Measurements from ENCODE around the gene CDIP1. TPM values are rescaled to one million over a fixed set of nuclear protein-coding genes. Genes with fewer than 3 reads are reported as not detected.

The CDIP1 gene
- total RNA-seq, 2 experiments from 2014 or later: 13.5 to 34.2 TPM

DNA sequence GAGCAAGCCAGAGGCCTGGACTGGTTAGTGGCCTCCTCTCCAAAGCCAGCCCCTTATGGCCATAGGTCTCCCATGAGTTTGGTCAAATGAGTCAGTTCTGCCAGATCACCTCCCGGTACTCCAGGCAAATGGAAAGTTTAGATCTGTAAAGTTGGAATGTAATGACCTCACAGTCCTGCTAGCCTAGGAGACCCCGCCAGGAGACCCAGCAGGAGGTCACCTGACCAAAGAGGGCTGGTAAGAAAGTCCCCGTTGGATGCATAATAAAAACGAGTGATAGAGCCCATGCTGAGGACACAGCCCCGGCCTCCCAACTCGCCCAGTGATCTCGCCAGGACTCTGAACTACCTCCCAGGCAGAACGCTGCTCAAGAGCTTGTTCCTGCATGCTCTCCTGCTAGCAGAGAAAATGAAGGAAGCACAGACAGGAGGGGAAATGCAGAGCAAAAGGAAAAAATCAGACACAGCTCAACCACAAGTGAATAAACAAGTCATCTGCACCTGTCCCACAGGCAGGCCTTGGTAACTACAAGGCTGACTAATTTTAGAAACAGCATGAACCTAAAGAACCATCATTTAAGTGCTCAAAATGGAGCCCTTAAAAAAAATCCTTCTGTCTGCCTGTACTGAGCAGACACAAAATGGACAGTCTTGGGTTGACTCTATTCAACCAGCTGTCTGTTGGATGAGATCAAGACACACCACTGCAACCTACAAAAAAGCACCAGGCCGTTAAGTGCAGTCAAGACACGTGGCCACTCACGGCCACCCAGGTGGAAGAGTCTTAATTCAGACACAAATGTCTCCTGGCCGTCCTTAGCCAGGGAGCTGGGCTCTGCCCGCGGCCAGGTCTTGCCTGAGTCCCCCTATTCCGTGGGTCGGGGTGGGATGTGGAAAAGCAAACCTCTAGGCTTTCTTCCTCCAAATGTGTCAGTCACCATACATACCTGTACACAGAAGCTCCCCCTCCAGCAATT lies 9.2 kb downstream of the CDIP1 start:
- Histone ChIP-seq H3K4me1 (ENCODE audit: insufficient read depth, low read length, poor library complexity, severe bottlenecking) (peaks cover 41% of the 10 kb centered on the region), H3K36me3 (ENCODE audit: insufficient read depth, low read length) (no peaks in the 10 kb centered on the region; the same call in 1 of the 2 replicates), H3K9me3 (ENCODE audit: low read length) (no peaks in the 10 kb centered on the region), H3K4me3 (ENCODE audit: low read depth, low read length, poor library complexity, severe bottlenecking) (peak overlapping the region; percentile 40), H3K9me2 (ENCODE audit: insufficient read depth, low read length) (no peaks in the 10 kb centered on the region), H3K79me2 (ENCODE audit: insufficient read depth, low read depth, low read length) (peaks cover 5% of the 10 kb centered on the region; the same call in 1 of the 2 replicates), H2AFZ (ENCODE audit: low read length) (peak overlapping the region; percentile 81), H3K27ac (ENCODE audit: low read depth, low read length, poor library complexity, severe bottlenecking) (peak overlapping the region; percentile 77), H3K4me2 (ENCODE audit: low read length) (peak overlapping the region; percentile 62), H4K20me1 (ENCODE audit: insufficient read depth, low read length) (no peaks in the 10 kb centered on the region)
- intact Hi-C loops (cut with micrococcal nuclease; ENCODE audit: unreplicated experiment): no loop called here
- no TSS peak for BruUV-seq (replicated peaks)
- ChIA-PET POLR2A (interaction anchor here (0.6 to 1.3 kb wide), 4 partner anchors 10 to 574 kb away, joined by 3 to 4 read pairs (median 4); no protein-coding TSS in a partner anchor), CTCF (ENCODE audit: unreplicated experiment) (interaction anchor here (0.6 kb wide), 2 partner anchors 11 to 95 kb away, joined by 3 to 4 read pairs; partner anchors contain the start of gene MGRN1)
- DNase-seq (ENCODE audit: low spot score): peak; percentile 81
- no peak for TF ChIP-seq EZH2phosphoT487 (IDR thresholded peaks at IDR 0.05; ENCODE audit: borderline replicate concordance, low read depth, low read length)
- TF ChIP-seq, protein P1, sequence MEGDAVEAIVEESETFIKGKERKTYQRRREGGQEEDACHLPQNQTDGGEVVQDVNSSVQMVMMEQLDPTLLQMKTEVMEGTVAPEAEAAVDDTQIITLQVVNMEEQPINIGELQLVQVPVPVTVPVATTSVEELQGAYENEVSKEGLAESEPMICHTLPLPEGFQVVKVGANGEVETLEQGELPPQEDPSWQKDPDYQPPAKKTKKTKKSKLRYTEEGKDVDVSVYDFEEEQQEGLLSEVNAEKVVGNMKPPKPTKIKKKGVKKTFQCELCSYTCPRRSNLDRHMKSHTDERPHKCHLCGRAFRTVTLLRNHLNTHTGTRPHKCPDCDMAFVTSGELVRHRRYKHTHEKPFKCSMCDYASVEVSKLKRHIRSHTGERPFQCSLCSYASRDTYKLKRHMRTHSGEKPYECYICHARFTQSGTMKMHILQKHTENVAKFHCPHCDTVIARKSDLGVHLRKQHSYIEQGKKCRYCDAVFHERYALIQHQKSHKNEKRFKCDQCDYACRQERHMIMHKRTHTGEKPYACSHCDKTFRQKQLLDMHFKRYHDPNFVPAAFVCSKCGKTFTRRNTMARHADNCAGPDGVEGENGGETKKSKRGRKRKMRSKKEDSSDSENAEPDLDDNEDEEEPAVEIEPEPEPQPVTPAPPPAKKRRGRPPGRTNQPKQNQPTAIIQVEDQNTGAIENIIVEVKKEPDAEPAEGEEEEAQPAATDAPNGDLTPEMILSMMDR (conservative IDR thresholded peaks at IDR 0.05; ENCODE audit: low read length): peak; percentile 25; the same call in 1 of the 2 replicates

DNA sequence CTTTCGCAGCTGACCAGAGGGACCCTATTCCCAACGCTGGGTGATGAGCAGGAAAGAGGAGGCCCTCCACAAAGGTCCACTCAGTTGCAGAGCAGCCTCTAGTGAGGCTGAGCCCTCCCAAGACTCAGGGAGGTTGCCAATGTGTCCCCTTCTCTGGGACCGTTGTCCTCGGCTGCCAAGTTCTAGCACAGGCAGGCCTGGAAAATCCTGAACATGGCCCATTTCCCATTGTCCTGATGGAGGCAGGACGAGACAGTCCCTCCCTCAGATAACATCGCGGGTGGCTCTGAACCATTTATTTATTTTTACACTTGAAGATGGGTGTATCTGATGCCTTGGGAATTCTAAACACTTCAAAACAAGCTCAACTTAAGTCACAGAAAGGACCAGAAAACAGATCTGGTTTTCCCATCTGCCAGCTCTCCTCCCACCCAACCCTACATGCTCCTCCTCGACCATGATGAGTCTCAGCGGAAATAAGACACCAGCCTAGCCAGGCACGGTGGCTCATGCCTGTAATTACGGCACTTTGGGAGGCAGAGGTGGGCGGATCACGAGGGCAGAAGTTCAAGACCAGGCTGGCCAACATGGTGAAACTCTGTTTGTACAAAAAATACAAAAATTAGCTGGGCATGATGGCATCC lies 12.8 kb downstream of the CDIP1 start:
- ChIA-PET CTCF (ENCODE audit: unreplicated experiment) (no interaction called here), POLR2A (no interaction called here)
- Histone ChIP-seq H3K4me2 (ENCODE audit: low read length) (no peak overlapping the region), H2AFZ (ENCODE audit: low read length) (no peak overlapping the region), H3K27ac (ENCODE audit: low read depth, low read length, poor library complexity, severe bottlenecking) (no peak overlapping the region), H3K9me2 (ENCODE audit: insufficient read depth, low read length) (no peaks in the 10 kb centered on the region), H4K20me1 (ENCODE audit: insufficient read depth, low read length) (no peaks in the 10 kb centered on the region), H3K36me3 (ENCODE audit: insufficient read depth, low read length) (no peaks in the 10 kb centered on the region; the same call in 1 of the 2 replicates), H3K9me3 (ENCODE audit: low read length) (no peaks in the 10 kb centered on the region), H3K4me1 (ENCODE audit: insufficient read depth, low read length, poor library complexity, severe bottlenecking) (peaks cover 41% of the 10 kb centered on the region), H3K79me2 (ENCODE audit: insufficient read depth, low read depth, low read length) (peaks cover 5% of the 10 kb centered on the region; the same call in 1 of the 2 replicates), H3K4me3 (ENCODE audit: low read depth, low read length, poor library complexity, severe bottlenecking) (no peak overlapping the region)
- intact Hi-C loops (cut with micrococcal nuclease; ENCODE audit: unreplicated experiment): no loop called here
- no TSS peak for BruUV-seq (replicated peaks)
- TF ChIP-seq EZH2phosphoT487 (IDR thresholded peaks at IDR 0.05; ENCODE audit: borderline replicate concordance, low read depth, low read length): no peak
- TF ChIP-seq, protein P1 (conservative IDR thresholded peaks at IDR 0.05; ENCODE audit: low read length): no peak
- no peak for DNase-seq (ENCODE audit: low spot score)

Measured in OCI-LY7 (cell line).